ENCODE data around the gene PC.
A peak's percentile ranks its signal among the peaks of the same experiment; 100 is the strongest.
"Not testable (repeated sequence)": the region's sequence is repeated elsewhere in the genome, so short reads cannot be mapped to it uniquely, and the experiment has no call there.

Gene PC

DNA sequence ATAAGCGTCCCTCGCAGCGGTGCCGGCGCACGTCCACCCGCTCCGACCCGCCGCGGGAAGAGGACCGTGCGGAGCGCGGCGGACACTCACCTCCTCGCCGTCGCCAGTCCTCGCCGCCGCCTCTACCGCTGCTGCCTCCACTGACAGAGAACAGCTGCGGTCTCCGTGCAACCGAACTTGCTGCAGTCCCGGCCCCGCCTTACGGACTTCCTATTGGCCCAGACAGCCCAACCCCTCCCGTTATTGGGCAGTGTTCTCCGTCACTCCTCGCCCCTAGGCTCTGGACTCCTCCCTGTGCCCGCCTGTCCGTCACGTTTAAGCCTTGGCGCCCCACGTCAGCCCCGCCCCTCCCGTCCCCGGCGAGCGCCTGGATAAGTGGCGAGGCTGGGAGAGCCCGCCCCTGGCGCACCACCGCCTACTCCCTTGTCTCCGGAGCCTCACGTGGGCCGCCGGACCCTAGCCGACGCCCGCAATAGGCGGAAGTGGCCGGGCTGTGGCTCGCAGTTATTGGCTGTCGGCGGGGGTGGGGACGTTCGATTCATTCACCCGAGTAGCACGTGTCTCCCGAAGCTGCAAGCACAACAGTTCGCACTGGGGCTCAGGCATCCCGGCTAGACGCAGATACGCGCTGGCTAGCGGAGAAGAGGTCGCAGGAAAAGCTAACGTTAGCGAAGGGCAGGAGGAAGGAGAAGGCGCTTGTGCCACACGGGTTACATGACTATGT, at the start of gene PC:
Gene PC, minus strand, starts transcription at position 152 of the 724 bp plus-strand sequence. CDS start 86,224 bp downstream, outside the sequence.
- H3K27ac ChIP-seq, result peak within 1 kb of the TSS; percentile 82
- TF ChIP-seq, protein P1, sequence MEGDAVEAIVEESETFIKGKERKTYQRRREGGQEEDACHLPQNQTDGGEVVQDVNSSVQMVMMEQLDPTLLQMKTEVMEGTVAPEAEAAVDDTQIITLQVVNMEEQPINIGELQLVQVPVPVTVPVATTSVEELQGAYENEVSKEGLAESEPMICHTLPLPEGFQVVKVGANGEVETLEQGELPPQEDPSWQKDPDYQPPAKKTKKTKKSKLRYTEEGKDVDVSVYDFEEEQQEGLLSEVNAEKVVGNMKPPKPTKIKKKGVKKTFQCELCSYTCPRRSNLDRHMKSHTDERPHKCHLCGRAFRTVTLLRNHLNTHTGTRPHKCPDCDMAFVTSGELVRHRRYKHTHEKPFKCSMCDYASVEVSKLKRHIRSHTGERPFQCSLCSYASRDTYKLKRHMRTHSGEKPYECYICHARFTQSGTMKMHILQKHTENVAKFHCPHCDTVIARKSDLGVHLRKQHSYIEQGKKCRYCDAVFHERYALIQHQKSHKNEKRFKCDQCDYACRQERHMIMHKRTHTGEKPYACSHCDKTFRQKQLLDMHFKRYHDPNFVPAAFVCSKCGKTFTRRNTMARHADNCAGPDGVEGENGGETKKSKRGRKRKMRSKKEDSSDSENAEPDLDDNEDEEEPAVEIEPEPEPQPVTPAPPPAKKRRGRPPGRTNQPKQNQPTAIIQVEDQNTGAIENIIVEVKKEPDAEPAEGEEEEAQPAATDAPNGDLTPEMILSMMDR (conservative IDR thresholded peaks at IDR 0.05), result no peak

DNA sequence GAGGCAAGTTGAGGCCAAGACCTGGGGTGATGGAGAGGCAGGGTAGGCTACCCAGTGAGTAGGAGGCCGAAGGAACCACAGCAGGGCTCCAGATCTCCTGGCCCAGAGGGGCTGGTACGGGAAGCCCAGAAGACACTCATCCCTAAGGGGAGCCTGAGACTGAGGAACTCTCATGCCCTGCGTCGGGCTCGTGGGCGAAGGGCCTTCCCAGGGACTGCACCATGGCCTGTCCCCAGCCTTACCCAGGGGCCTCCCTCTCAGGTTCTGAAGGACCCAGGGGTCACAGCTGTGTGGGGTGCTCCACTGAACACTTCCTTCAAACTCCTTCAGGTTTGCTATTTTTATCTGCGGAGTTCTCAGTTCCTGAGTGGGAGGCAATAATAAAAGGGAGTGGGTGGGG, 48.9 kb upstream of the PC start:
- TF ChIP-seq, protein P1 (conservative IDR thresholded peaks at IDR 0.05), result no peak
- no peak overlapping the region for H3K27ac ChIP-seq

GRCh38 chr11:67006029-67006884, 48.1 kb upstream of the PC start:
- no peak overlapping the region for H3K27ac ChIP-seq
- TF ChIP-seq, protein P1 (conservative IDR thresholded peaks at IDR 0.05), result no peak

- H3K27ac ChIP-seq, result not testable (repeated sequence)
These were observed 47.0 kb upstream of the PC start for GRCh38 chr11:67005200-67005599.

- TF ChIP-seq, protein P1 (conservative IDR thresholded peaks at IDR 0.05), result no peak
- no peak overlapping the region for H3K27ac ChIP-seq
These were observed 44.8 kb upstream of the PC start for GRCh38 chr11:67002921-67003411.

DNA sequence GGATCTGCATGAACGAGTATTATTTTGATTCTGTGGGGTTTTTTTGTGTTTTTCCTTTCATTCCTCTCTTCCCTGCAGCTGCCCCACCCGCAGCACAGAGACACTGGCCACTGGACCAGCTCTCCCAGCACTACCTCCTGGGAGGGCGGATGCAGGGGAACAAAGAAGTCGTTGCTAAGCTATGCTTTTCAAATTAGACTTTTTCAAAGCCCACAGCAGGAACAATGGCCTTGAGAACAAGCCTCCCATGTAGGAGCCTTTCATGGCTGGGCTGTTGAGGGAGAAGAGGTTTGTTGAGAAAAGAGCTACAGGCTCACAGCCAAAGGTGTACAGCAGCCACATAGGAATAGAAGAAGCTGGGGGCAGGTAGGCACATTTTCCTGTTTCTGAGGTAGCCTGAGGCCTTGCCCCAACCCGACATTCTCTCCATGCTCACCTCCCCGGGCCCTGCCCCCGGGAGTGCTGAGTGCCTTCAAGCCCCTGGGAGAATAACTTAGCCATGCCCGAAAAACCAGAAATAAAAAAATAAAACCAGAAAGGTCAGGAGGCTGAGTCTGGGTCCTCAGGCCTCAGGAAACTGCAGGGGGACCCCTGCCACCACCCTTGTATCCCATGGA, 44.2 kb upstream of the PC start:
- TF ChIP-seq, protein P1 (conservative IDR thresholded peaks at IDR 0.05), result no peak
- no peak overlapping the region for H3K27ac ChIP-seq

- H3K27ac ChIP-seq, result no peak overlapping the region
- TF ChIP-seq, protein P1 (conservative IDR thresholded peaks at IDR 0.05), result no peak
These were observed 43.1 kb upstream of the PC start for GRCh38 chr11:67001332-67001731.

Measured in VCaP (cell line).